Stomach (tissue), 4 donors: Measurements from ENCODE around the gene TXLNA.

Source experiments
- EP300 ChIP-seq: sonication (generic); formaldehyde crosslinking; IDR thresholded peaks from one replicate; pipeline ENCODE4 v1.6.1; 2017; ENCODE audit warnings: antibody characterized with exemption
- POLR2AphosphoS5 ChIP-seq, 3 donors: sonication (generic); formaldehyde crosslinking; IDR thresholded peaks; one replicate each; pipeline ENCODE4 v1.6.1; 2016; ENCODE audit warnings: antibody characterized with exemption in 3 of 3
- TF ChIP-seq, protein P1 (sequence below), 7 experiments: fragments of 450-650 bp in 4 of 7; fragments of 200-600 bp in 3 of 7; sonication (generic) in 3 of 7; IDR thresholded peaks; one replicate each; pipeline ENCODE4 v1.5.1; 2016 to 2019; ENCODE audit warnings: antibody characterized with exemption in 7 of 7, control low read depth in 2 of 7, mild to moderate bottlenecking in 1 of 7

DNA sequence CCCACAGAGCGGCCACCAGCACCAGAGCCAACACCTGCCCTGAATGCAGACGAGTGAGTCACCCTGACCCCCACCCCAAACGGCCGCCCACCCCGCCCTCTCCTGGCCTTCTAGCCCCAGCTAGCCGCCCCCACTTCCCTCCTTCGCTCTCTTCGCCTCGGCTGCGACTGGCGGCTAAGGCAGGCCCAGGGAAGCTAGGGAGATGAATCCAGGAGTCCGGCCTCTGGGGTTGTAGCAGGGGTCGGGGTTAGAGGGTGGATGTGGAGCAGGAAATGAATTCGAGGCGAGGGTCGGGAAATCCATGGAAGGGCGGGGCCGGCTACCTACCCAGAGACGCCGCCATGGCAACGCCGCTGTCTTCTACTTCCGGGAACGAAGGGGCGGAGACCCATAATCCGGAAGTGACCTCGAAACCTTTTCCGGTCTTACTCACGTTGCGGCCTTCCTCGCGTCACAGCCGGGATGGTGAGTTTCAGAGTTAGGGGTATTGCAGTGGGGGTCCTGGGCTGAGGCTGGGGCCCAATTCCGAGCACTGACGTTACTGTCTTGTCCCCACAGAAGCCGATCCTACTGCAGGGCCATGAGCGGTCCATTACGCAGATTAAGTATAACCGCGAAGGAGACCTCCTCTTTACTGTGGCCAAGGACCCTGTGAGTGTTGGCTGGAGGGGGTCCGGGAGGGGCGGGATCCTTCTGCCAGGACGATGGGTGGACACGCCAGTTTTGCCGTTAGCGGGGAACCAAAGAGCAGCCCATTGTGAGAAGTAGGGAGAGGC, 42.7 kb downstream of the TXLNA start, which contains the start of the genes EIF3I and TMEM234:
- TF ChIP-seq, protein P1, sequence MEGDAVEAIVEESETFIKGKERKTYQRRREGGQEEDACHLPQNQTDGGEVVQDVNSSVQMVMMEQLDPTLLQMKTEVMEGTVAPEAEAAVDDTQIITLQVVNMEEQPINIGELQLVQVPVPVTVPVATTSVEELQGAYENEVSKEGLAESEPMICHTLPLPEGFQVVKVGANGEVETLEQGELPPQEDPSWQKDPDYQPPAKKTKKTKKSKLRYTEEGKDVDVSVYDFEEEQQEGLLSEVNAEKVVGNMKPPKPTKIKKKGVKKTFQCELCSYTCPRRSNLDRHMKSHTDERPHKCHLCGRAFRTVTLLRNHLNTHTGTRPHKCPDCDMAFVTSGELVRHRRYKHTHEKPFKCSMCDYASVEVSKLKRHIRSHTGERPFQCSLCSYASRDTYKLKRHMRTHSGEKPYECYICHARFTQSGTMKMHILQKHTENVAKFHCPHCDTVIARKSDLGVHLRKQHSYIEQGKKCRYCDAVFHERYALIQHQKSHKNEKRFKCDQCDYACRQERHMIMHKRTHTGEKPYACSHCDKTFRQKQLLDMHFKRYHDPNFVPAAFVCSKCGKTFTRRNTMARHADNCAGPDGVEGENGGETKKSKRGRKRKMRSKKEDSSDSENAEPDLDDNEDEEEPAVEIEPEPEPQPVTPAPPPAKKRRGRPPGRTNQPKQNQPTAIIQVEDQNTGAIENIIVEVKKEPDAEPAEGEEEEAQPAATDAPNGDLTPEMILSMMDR (IDR thresholded peaks at IDR 0.05), result no peak
- TF ChIP-seq POLR2AphosphoS5 (IDR thresholded peaks at IDR 0.05), result peak; percentile 89 to 96 (median 90)
- no peak for TF ChIP-seq EP300
